Gastrocnemius medialis (tissue), 4 donors: ENCODE measurements around the gene GTF2I.

Source experiments
- CTCF ChIP-seq, 5 experiments: fragments of 450-650 bp in 3 of 5; fragments of 200-600 bp in 2 of 5; sonication (generic) in 2 of 5; IDR thresholded peaks in 4 of 5; conservative IDR thresholded peaks in 1 of 5; 1 replicate in 4 of 5; 2 replicates in 1 of 5; pipeline ENCODE4 v1.5.1; 2016 to 2019; ENCODE audit warnings: antibody characterized with exemption in 5 of 5, mild to moderate bottlenecking in 3 of 5, moderate library complexity in 3 of 5
- POLR2A ChIP-seq, 2 donors: fragments of 450-650 bp; IDR thresholded peaks; one replicate each; pipeline ENCODE4 v1.6.1; 2017; ENCODE audit warnings: antibody characterized with exemption in 2 of 2, mild to moderate bottlenecking in 2 of 2, moderate library complexity in 2 of 2

- TF ChIP-seq CTCF (IDR thresholded peaks at IDR 0.05 in 4 of 5, conservative IDR thresholded peaks at IDR 0.05 in 1 of 5) (no peak), POLR2A (IDR thresholded peaks at IDR 0.05) (no peak)
Observed at GRCh38 chr7:74657692-74658177, at the start of gene GTF2I.
